ENCODE data around the gene C1RL.
A peak's percentile ranks its signal among the peaks of the same experiment; 100 is the strongest.

The C1RL gene, protein sequence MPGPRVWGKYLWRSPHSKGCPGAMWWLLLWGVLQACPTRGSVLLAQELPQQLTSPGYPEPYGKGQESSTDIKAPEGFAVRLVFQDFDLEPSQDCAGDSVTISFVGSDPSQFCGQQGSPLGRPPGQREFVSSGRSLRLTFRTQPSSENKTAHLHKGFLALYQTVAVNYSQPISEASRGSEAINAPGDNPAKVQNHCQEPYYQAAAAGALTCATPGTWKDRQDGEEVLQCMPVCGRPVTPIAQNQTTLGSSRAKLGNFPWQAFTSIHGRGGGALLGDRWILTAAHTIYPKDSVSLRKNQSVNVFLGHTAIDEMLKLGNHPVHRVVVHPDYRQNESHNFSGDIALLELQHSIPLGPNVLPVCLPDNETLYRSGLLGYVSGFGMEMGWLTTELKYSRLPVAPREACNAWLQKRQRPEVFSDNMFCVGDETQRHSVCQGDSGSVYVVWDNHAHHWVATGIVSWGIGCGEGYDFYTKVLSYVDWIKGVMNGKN

DNA sequence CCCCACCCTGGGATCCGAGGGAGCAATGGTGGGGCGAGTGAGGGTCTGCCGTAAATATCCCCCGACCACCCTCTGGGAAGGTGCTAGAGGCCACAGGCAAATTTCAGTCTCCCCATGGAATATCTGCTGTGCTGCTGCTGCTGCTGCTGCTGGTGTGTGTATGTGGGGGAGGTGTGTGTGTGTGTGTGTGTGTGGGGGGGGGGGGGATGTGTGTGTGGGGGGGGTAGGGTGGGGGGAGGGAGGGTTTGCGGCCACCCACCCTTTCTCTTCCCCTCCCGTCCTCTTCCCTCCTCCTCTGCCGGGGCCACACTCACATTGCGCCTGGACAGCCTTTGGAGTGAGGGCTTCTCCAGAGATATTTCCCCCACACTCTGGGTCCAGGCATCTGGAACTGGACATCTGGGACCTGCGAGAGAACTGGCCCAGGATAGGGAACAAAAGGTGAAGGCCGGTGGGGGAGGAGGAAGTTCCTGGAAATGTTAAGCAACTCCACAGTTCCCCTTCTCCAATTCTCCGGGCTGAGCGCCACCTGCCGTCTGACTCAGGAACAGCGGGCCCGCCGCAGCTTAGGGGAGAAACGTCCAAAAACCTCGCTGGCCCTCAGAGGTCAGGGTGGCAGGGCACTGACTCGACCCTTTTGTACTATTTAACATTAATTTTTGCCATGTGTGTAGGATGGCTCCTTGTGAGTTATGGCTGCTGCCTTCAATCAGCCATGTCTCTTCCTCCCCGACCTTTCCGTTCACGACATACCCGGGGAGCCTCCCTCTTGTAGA is at the start of gene C1RL:
C1RL (minus strand) TSS at position 419 of the 776 bp plus-strand sequence; CDS start at position 385, 34 bp downstream.
- peak; percentile 59 for DNase-seq

DNA sequence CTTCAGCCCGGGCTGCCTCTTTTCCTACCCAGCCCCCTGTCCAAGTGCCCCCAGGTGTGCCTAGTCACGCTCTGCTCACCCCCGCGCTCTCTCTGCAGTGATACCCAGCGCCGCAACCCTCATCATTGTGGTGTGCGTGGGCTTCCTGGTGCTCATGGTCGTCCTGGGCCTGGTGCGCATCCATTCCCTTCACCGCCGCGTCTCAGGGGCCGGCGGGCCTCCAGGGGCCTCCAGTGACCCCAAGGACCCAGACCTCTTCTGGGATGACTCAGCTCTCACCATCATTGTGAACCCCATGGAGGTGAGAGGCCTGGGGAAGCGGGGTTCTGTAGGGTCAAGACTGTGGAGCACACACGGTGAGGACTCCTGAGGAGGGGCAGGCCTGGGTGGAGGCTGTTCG is 48.4 kb upstream of the C1RL start:
- no peak for DNase-seq

DNA sequence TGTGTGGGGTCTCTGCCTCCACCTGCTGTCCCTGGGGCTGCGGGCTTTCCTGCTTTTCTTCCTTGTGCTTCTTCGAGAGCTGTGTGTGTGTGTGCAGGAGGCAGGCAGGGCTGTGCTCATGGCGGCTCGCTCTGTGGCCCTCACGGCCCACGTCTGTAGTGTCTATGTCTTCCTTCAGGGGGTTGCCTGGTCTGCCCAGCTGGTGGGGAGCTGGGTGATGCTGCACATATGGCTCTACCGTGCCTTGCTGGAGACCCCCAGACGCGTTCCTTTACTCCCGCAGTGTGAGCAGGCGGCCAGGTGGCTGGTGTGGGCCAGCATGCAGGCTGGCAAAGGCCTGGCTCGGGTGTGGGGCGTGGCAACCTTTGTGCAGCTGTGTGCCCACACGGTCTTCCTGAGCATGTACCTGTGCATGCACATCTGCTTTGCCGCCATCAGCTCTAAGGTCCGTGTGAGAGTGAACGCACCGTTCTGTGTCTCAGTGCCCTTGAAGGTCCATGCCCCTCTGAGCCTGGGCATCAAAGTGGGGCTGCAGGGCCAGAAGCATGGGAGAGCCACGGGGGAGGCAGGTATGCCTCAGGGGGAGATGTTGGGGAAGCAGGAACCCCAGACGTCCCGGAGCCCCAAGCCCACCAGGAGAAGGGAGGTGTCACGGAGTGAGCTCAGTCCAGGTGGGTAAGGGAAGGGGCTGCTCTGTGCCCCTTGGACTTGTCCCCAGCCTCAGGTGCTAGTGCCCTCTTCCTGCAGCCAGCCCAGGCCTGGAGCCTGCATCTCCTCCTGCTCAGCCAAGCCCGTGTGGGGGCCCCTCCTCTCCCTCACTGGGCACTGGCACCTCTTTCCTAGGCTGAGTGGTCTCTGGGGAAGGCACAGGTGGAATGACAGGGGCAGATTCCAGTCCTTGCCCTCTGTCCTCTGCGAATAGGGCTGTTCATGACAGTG is 47.5 kb upstream of the C1RL start:
- no peak for DNase-seq

DNA sequence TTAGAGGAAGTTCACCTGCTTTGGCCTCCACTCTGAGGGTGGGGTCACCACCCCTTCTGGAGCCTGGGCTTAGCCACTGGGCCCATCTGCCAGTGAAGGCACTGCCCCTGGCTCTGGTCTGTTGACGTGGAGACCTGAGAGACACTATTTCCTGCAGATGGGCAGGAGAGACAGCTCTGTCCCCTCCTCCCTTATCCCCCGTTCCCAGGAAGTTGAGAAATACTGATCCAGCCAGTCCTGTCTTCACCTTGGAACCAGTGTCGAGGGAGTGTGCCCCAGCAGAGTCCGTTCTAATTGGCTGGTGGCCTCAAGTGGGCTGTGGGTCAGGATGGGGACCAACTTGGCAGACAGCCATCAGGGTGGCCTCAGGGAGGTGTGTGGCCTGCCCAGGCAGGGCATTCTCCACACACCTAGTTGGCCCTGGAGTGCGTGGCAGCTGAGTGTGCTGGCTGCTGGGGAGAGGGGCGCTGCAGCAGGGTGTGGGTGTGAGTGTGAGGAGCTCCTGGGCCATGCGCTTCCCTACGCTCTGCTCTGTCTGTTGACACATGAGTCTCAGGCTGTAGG is 46.5 kb upstream of the C1RL start:
- peak; percentile 92 for DNase-seq

DNA sequence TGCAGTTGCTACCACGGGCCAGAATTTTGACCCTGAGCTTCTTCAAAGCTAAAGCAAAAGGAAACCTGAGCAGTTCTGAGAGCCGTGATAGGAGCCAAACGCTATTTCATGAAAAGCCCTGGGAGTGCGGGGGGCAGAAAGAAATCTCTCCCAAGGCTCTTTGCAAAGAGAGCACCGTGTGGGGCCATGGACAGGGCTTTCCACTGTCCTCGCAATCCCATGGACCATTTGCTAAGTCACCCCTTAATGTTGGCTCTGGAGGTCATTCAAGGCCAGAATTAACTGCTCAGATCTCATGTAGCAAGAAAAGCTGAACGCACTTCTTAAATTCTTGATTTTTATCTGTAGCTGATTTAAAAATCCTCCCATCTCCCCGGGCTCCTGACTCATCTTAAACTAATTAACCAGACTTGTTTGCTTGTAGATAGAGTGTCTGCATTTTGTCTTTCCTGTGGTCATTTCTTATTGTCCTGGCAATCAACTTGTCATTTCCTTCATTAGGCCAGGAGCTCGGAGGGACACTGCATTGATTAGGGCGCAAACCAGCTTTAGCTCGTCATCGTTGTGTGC is 46.0 kb upstream of the C1RL start:
- no peak for DNase-seq

DNA sequence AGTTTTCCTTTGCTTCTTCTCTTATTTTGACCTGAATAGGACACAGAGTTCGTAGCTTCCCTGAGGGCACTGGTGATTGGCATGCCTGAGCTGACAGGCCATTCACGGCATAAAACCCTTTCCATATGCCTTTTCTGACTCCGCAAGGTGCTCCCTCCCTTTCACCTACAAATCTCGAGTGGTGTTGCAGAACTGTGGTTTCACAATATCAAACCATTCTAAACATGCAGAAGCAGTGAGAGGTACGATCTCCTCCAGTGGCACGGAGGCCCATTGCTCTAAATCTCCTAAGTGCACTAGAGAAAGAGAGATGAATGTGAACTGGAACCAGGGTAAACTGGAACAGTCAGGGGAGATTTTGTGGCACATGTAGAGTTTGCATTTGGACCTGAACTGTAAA is 45.0 kb upstream of the C1RL start:
- no peak for DNase-seq

DNA sequence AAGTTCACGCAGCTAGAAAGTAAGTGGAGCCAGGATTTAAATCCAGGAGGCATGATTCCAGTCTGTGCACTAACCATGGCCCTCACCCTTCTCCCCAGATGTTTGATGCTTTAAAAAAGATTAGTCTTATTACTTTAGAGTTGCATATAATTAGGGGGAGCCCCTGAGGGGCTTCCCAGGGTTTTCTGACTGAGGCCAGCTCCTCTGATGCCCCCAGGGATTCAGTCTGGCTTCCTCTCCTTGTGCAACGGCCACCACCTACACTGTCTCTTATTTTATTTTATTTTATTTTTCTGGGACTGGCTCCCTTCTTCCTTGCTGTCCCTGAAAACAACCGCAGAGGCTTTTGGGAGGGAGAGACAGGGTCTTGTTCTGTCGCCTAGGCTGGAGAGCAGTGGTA is 43.8 kb upstream of the C1RL start:
- DNase-seq = no peak

DNA sequence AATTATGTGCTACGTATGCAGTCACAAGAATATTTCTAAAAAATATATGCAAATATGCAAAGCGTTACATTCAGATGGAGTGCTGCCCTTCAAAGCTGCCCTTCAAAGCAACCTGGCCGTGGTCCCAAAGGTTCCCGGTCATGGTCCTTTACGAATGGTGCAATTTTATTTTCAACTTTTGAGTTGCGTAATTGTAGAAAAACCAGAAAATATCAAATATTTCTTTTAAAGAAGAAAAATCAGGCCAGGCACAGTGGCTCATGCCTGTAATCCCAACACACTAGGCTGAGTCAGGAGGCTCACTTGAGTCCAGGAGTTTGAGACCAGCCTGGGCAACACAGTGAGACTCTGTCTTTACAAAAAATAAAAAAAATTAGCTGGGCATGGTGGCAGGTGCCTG is 42.5 kb upstream of the C1RL start:
- DNase-seq = no peak

DNA sequence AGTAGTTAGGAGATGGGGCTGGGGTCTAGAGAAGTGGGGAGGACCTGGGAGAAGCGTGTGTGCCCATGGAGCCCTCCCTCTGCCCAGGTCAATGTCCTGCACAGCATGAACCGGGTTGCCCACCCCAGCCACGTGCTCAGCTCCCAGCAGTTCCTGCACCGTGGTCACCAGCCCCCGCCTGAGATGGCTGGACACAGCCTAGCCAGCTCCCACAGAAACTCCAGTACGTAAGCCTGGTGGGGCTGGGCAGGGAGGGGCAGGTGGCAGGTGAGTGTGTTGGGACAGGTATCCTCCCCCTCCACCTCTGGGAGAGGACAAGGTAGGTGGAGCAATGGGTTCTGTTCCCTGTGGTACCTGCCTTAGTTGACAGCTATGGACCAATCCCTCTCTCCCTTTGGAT is 41.8 kb upstream of the C1RL start:
- DNase-seq = no peak

DNA sequence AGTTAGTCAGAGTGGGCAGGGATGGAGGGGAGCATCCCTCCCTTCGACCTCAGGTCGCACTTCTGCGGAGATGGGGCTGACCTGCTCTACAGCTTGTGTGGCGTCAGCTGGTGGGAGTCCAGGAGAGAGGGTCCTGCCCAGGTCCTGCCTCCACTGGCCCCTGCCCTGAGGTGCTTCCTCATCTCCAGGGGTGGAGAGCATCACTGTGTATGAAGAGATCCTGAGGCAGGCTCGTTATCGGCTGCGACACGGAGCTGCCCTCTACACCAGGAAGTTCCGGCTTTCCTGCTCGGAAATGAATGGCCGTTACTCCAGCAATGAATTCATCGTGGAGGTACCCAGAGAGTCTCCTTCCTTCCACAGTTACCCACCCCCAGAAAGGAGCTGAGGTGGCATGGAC is 41.3 kb upstream of the C1RL start:
- no peak for DNase-seq

DNA sequence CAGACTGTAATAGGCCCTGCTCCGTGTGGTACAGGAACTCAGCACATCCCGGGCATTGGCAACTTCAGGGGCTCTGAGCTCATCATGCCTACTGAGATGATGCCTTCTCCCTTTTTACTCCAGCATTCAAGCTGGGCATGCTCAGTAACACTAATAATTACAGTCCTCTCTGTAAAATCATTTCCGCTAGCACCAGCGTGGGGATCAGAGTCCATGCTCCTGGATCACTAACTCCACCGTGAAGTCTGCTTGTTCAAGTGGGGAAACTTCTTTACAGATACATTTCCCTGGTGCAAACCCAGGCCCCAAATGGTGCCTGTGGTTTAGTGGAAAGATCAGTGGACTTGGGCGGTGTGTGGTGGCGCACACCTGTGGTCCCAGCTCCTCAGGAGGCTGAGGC is 37.9 kb upstream of the C1RL start:
- DNase-seq = no peak

DNA sequence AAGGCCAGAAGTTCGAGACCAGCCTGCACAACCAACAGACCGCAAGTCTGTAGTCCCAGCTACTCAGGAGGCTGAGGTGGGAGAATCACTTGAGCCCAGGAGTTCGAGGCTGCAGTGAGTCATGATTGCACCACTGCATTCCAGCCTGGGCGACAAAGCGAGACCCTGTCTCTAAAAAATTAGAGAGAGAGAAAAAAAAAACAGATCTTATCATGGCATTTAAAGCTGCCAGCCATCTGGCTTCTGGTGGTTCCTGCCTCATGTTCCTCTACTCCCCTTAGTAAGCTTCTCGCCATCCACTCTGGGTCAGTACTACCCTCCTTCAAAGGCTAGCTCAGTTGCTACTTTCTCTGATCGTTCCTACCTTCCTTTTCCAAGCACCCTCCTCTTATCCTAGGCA is 37.2 kb upstream of the C1RL start:
- no peak for DNase-seq

DNA sequence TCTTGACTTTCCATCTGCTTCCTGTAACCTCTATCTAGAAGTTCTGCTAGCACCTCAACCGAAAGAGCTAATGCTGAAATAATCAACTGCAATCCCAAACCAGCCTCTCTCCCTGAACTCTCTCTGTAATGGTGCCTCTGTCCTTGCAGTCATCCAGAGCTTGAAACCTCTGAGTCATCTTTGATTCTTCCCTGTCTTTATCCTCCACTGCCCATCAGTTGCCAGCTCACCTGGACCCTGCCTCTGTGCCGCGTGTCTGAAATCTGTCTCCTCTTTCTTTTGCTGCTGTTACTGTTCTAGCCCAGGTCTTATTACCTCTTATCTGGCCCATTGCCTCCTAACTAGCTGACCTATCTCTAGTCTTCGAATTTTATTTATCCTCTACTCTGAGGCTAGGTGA is 36.7 kb upstream of the C1RL start:
- no peak for DNase-seq

DNA sequence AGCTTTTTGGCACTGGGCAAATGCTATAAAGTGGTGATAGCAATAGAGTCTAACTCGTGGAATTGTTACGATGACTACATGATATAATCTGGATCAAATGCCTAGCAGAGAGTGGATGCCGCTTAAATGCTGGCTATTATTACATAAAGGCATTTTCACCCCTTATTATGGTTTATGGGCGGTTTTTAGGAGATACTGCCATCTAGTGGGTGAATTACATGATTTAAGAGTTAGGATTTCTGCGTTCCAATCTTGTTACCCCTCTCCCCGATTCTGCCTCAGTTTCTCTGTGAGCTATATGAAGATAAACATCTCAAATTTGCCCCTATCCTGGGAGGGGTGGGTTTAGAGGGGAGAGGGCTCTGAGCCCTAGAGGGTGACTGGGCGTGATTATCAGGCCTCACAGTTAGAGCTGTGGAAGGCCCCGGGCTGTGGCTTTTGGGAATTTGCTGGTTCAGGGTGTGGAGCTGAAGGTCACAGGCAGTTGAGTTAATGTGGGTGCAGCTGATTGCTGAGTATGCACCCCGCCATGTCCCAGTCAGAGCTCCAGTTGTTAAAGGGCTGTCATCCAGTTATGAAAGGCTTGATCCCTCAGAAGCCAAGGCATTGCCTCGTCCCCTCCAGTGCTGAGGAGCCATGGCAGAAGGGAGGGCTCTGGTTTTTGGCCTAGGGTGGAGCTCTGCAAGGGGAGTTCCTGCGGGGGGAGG is 35.6 kb upstream of the C1RL start:
- no peak for DNase-seq

DNA sequence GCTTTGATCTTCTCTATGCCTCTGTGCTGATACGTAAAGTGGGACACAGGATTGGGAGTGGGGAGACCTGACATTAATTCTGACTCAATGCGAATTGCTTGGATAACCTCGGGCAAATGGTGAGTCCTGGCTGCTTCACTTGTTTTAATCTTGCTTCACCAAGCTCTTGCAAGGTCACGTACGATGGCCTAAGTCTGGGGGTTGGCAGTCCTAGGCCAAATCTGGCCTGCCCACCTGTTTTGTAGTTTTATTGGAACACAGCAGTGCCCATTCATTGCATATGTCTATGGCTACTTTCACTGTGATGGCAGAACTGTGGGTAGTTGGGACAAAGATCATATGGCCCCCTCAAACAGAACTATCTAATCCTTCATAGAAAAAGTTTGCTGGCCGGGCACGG is 34.5 kb upstream of the C1RL start:
- DNase-seq = no peak

DNA sequence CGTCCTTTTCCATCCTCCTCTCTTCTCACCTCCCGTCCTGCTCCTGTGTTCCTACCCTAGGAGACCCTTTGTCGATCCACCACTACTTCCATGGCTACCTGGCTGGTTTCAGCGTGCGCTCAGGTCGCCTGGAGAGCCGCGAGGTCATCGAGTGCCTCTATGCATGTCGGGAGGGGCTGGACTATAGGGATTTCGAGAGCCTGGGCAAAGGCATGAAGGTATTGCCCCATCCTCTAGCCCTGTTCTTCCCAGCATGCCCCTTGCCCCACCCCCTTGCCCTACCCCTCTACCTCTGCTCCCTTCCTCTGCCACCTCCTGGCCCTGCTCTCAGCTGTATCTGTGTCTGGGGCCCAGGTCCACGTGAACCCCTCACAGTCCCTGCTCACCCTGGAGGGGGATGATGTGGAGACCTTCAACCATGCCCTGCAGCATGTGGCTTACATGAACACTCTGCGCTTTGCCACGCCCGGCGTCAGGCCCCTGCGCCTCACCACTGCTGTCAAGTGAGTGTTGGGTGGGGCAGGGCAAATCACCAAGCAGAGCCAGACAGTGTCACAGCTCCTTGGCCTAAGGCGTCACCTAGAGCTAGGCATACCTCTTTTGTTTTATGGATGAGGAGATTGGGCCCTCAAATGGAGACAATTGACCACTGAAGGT is 33.9 kb upstream of the C1RL start:
- no peak for DNase-seq

DNA sequence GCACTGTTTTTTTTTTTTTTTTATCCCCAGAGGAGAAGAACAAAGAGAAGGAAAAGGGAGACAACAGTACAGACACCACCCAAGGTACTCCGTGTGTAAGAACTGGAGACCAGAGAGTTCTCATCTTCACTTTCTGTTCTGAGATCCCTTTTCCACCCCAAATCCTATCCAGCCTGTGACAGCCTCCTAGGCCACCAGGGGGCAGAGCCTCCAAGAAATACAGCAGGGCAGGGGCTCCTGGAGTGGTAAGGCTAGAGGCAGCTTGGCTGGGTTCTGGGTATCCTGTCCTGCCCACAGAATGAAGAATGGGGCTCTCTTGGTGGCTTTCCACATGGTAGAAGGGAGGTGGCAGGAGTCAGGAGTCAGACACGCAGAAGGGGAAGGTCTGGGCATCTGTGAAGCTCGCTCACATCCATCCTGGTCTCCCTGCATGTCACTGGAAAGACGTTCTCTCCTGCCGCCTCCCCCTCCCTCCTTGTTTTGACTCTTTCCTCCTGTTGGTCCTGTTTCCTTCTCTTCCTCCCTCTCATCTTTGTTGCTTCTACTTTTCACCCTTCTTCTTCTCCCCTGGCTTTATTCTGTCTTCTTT is 33.1 kb upstream of the C1RL start:
- DNase-seq = peak; percentile 54

DNA sequence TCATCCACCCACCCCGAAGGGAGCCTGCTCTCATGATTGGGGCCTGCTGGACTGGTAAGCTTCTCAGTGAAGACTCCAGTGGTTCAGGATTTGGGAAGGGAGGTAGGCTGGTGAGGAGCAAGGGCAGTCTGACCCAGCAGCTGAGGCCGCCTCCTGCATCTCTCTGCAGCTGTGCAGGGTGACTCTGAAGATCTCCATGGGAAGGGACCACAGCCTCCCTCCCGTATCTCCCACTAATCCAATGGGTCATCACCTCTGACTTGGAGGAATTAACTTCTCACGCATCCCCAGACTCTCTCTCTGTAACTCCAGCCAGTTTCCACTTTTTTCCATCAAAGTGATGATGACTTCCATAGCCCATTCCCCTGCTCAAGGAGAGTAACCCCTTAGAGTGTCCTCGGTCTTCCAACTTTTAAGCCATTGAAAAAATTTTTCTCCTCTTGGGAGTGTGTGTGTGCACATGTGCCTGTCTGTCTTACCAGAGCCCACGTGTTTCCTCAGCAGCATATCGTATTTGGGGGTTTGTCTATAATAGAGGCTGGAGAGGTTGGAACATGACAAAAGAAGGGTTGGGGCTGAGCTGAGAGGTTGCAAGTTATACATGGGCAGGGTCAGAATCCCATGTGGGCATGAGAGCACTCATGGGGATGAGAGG is 32.5 kb upstream of the C1RL start:
- DNase-seq = no peak

DNA sequence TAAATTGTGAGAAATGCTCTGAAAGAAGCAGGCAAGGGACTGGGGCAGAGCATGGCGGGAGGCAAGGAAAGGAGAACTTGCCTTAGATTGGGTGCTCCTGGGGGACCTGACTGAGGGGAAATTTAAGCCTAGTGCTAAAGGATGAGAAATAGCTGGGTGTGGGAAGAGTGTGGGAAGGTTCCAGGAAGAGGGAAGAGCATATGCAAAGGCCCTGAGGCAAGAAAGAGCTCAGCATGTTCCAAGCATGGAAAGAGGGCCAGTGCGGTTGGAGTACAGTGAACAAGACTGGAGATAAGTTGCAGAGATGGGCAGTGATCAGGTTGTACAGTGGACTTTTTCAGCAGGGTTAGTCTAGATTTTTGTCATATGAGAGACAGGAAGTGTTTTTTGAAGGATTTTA is 30.2 kb upstream of the C1RL start:
- no peak for DNase-seq

DNA sequence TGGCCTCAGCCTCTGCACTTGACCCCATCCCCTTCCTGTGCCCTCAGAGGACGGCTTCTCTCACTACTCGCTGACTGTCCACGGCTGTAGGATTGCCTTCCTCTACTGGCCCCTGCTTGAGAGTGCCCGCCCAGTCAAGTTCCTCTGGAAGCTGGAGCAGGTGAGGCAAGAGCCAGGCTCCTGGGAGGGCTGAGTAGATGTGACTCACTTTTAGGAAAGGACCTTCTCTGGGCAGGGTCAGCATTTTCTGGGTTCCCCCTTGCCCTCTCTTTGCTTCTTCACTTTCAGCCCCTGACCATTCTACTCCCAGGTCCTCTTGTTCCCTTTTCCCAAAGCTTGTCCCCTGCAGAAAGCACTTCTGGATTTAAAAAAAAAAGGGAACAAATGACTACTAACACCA is 28.9 kb upstream of the C1RL start:
- DNase-seq = no peak

Data from DMS153 (cell line).